NCI-H2029 (cell line): ENCODE data around the gene ZNF235.
"Not testable (repeated sequence)": the region's sequence is repeated elsewhere in the genome, so short reads cannot be mapped to it uniquely, and the experiment has no call there.

Source experiments
- DNase-seq: peaks from one replicate; lab custom pipeline; 2025; lab: John Stamatoyannopoulos, UW

ZNF235 gene

DNA sequence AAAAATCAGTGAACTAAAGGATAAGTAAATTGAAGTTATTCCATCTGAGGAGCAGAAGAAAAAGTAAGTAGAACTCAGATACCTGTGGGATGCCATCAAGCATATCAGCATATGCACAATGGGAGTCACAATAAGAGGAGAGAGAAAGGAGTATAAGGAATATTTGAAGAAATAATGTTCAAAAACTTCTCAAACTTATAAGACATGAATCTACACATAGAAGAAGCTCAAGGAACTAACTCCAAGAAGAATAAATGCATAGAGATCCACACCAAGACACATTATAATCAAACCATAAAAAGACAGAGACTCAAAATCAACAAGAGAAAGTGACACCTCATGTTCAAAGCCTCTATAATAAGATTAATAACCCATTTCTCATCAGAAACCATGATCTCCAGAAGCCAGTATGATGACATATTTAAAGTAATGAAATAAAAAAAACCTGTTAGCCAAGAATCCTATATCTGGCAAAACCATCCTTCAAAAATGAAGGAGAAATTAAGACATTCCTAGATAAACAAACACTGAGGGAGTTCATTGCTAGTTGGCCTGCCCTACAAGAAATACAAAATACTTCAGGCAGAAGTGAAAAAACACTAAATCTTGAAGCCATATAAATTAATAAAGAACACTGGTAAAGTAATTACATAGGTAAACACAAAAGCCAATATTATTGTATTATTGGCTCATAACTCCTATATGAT, 49.0 kb downstream of the ZNF235 start:
- DNase-seq: no peak

DNA sequence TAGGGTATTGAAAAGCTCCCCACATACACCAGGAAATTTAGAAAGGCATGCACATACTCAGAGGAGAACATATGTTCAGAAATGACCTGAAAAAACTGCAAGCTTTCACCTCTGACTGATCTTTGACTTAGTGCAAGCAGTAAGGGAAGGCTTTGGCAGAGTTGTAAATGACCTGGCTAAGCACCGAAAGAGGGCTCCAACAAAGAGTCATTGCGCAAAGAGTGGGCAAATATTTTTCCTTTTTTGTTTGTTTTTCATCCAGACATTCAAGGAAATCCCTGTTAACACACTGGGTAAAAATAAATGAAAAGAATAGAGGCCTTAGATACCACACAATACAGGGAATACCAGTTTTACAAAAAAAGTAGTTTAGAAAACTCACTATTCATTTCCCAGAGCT, 50.3 kb downstream of the ZNF235 start:
- DNase-seq: no peak

DNA sequence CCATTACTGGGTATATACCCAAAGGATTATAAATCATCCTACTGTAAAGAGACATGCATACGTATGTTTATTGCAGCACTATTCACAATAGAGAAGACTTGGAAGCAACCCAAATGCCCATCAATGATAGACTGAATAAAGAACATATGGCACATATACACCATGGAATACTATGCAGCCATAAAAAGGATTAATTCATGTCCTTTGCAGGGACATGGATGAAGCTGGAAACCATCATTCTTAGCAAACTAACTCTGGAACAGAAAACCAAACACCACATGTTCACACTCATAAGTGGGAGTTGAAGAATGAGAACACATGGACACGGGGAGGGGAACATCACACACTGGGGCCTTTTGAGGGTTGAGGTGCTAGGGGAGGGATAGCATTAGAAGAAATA, 51.4 kb downstream of the ZNF235 start:
- not testable (repeated sequence) for DNase-seq

DNA sequence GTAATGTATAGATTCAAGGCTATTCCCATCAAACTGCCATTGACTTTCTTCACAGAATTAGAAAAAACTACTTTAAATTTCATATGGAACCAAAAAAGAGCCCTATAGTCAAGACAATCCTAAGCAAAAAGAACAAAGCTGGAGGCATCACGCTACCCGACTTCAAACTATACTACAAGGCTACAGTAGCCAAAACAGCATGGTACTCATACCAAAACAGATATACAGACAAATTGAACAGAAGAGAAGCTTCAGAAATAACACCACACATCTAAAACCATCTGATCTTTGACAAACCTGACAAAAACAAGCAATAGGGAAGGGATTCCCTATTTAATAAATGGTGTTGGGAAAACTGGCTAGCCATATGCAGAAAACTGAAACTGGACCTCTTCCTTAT, 52.5 kb downstream of the ZNF235 start:
- DNase-seq: not testable (repeated sequence)

DNA sequence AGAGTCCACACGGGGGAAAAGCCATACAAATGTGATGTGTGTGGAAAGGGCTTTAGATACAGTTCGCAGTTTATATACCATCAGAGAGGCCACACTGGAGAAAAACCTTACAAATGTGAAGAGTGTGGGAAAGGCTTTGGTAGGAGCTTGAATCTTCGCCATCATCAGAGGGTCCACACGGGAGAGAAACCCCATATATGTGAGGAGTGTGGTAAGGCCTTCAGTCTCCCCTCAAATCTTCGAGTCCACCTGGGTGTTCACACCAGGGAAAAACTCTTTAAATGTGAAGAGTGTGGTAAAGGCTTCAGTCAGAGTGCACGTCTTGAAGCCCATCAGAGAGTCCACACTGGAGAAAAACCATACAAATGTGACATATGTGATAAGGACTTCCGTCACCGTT, 68.4 kb downstream of the ZNF235 start:
- no peak for DNase-seq
